GM18526 (cell line): ENCODE data around the gene RNASE12.

Source experiments
- POLR2A ChIP-seq: IDR thresholded peaks from 3 replicates; pipeline ENCODE4 v1.6.1; 2011; ENCODE audit not compliant: insufficient read length; ENCODE audit errors: extremely low read depth

RNASE12 gene

GRCh38 chr14:20591235-20591634, at the start of gene RNASE12:
RNASE12 (minus strand) TSS chr14:20591376; CDS start chr14:20590723, 653 bp downstream.
- TF ChIP-seq POLR2A = no peak

- no peak for TF ChIP-seq POLR2A
Observed at GRCh38 chr14:20632831-20633691, 41.9 kb upstream of the RNASE12 start.

- no peak for TF ChIP-seq POLR2A
Observed at GRCh38 chr14:20632448-20632830, 41.3 kb upstream of the RNASE12 start.

- TF ChIP-seq POLR2A = no peak
Observed at GRCh38 chr14:20631880-20632389, 40.8 kb upstream of the RNASE12 start.

- no peak for TF ChIP-seq POLR2A
Observed at GRCh38 chr14:20631023-20631879, 40.1 kb upstream of the RNASE12 start.

- no peak for TF ChIP-seq POLR2A
Observed at GRCh38 chr14:20630340-20631022, 39.3 kb upstream of the RNASE12 start.

- no peak for TF ChIP-seq POLR2A
Observed at GRCh38 chr14:20628063-20628854, 37.1 kb upstream of the RNASE12 start.

GRCh38 chr14:20627346-20628027, 36.3 kb upstream of the RNASE12 start:
- TF ChIP-seq POLR2A = no peak

GRCh38 chr14:20626274-20626673, 35.1 kb upstream of the RNASE12 start:
- no peak for TF ChIP-seq POLR2A

GRCh38 chr14:20624495-20625070, 33.4 kb upstream of the RNASE12 start:
- TF ChIP-seq POLR2A = no peak

- TF ChIP-seq POLR2A = no peak
Observed at GRCh38 chr14:20623798-20624197, 32.6 kb upstream of the RNASE12 start.

GRCh38 chr14:20622816-20623291, 31.7 kb upstream of the RNASE12 start:
- TF ChIP-seq POLR2A = no peak

- TF ChIP-seq POLR2A = no peak
Observed at GRCh38 chr14:20620798-20621478, 29.8 kb upstream of the RNASE12 start.

- TF ChIP-seq POLR2A = no peak
Observed at GRCh38 chr14:20618271-20618749, 27.1 kb upstream of the RNASE12 start.
